GM10266 (cell line): ENCODE measurements around the gene CTU2.

Experiments
- DNase-seq: peaks from one replicate; pipeline ENCODE4 v3.0.0; 2012; ENCODE audit errors: extremely low spot score
- CTCF ChIP-seq: IDR thresholded peaks from 2 replicates; pipeline ENCODE4 v1.5.1; 2012; ENCODE audit warnings: mild to moderate bottlenecking, low read depth; ENCODE audit not compliant: control insufficient read depth, insufficient read depth; ENCODE audit errors: missing control alignments

CTU2 gene

GRCh38 chr16:88693420-88694177 lies 12.7 kb upstream of the CTU2 start:
- no peak for DNase-seq
- TF ChIP-seq CTCF: no peak

- no peak for DNase-seq
- no peak for TF ChIP-seq CTCF
Observed at GRCh38 chr16:88694221-88695087, 11.8 kb upstream of the CTU2 start.

GRCh38 chr16:88695218-88695617 lies 11.1 kb upstream of the CTU2 start:
- no peak for DNase-seq
- no peak for TF ChIP-seq CTCF

- DNase-seq: no peak
- TF ChIP-seq CTCF: no peak
Observed at GRCh38 chr16:88695753-88696152, 10.6 kb upstream of the CTU2 start.

GRCh38 chr16:88696441-88696840 lies 9.9 kb upstream of the CTU2 start:
- DNase-seq: no peak
- no peak for TF ChIP-seq CTCF

GRCh38 chr16:88697116-88697830 lies 9.0 kb upstream of the CTU2 start:
- no peak for TF ChIP-seq CTCF
- no peak for DNase-seq
